HG03442 (cell line): ENCODE data around the gene ERCC6L.
A peak's percentile ranks its signal among the peaks of the same experiment; 100 is the strongest.
"Not testable (repeated sequence)": the region's sequence is repeated elsewhere in the genome, so short reads cannot be mapped to it uniquely, and the experiment has no call there.

ENCODE experiments used
- ATAC-seq: cut with Tn5 transposase; IDR thresholded peaks from one replicate; pipeline ENCODE4 v1.9.1; 2021; ENCODE audit warnings: mild to moderate bottlenecking, moderate library complexity; ENCODE audit not compliant: unreplicated experiment

ERCC6L gene

DNA sequence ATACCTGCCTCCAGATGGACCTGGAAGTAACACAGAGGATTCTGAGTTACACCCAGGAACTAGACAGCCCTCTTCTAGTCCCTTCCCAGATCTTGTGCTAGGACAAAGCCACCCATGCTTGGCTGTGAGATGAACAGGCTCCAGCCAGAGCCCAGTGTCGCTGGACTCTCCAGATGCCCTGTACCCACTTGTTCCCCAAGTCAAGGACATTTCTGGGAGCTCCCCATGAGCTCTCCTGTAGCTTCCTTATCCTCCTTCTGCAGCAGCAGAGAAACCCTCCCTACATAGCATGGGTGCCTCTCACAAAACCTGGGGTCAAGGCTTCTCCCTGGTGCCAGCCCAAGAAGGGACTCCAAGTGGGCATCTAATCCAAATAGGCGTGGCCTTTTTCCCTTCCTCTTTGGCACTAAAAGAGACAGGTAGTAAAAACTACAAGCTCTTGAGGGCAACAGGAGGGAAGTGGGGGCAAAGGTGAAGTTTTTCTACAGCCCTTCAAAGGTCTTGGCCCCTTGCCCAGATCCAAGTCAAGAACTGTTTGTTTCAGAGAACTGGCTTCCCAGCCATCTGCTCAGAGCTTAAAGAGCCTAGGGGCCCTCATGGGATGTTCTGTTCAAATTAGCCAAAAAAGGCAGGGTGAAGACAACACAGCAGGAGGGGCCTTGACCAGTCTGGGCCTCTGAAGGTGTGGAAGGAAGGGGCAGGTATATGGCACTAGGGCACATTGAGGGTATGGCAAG, 8.5 kb upstream of the ERCC6L start:
- ATAC-seq = no peak

DNA sequence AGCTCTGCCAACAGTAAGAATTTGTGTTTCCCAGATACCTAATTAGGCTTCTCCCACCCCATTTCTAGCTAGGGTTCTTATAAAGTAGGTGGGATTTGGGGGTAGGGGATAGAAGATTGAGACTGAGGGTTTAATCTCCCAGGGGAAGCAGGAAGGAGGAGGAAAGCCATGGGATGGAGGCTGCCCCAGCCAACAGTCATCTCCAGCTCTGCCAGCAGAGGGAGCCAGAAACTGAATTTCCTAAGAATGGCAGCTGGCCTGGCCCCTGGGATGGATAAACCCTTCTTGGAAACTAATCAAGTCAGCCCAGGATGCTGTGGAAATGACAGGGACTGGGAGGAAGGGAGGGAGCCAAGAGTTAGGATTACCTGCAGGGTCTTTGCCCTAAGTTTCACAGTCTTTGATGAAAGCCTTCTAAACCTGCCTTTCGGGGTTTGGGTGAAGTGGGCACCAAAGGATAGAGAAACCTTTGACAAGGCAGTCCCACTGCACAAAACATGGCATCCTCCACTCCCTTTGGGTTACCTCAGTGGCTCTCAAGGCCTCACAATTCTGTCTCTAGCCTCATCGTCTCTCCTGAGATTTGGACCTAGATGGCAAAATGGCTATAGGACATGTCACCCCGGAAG, 6.7 kb upstream of the ERCC6L start:
- ATAC-seq = no peak

DNA sequence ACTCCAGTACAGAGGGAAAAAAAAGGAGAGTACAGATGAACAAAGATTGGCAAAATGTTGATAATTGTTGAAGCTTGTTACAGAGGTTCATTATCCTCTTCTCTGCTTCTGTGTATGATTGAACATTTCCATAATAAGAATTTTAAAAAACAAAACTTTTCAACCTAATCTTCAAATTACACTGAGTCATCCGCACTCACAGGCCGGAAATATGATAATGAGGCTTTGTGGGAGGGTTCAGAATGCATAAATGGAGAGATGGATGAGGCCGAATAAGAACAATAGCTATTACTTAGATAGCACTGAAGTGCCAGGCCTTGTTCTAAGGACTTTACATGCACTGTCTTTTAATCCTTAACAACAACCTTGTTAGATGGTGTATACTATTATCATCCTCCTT, 4.6 kb upstream of the ERCC6L start:
- ATAC-seq = no peak

DNA sequence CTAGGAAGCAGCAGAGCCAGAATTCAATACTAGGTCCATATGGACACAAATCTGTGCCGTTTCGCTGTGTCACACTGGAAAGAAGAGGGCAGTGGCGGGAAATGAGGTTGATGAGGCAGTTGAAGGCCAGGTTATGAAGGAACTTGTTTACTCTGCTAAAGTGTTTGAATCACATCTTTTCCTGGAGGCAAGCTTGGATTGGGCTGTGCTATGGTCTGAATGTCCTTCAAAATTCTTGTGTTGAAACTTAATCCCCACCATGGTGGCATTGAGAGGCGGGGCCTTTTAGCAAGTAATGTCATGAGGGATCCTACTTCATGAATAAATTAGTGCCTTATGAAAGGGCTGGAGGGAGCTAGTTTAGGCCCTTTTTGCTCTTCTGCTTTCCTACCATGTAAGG, 2.1 kb upstream of the ERCC6L start:
- no peak for ATAC-seq

DNA sequence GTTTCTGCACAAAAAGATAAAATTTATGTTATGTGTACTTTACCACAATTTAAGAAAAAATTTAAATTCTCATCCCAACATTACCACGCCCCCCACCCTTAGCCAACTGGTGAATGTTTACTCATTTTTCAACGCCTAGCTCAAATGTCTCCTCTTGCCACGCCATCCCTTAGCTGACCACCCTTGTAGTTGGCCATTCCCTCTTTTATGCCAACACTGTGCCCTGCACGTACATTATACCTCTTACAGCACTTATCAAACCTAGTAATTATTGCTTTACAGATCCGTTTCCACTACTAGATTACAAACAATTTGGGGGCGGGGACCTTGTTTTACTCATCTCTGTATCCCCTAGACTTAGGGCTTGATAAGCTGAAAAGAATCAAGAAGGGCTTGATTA, 644 bp downstream of the ERCC6L start:
- no peak for ATAC-seq

DNA sequence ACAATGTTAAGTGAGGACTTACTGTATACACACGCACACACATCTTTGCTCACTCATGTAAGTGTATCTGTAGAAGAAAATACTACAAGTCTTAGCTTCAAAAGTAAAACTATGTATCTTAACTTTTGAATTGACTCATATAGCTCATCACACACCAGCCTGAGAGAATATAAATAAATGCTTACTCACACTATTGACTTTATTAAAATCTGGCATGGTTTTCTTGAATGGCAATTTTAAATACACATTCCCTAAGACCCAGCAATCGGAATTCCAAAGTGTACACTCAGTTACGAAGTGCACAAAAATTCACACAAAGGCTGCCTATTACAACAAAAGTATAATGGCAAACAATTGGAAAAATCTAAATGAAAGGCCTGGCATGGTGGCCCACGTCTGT, 2.0 kb downstream of the ERCC6L start:
- ATAC-seq = no peak

DNA sequence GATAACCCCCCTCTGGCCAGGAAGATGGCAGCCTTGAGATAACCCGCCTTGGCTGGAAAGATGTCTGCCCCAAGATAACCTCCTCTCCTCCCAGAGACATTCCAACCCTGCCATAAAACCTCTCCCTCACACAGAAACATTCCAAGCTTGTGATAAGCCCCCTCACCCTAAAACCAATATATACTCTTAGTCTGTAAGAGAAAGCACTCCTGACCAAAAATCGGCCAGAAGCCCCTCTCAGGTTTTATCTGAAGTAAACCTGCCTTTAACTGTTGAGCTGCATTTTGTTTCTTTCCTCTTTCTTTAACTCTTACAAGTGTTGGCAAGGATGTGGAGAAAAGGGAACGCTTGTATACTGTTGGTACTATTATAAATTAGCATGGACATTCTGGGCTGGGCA, 8.5 kb downstream of the ERCC6L start:
- no peak for ATAC-seq

DNA sequence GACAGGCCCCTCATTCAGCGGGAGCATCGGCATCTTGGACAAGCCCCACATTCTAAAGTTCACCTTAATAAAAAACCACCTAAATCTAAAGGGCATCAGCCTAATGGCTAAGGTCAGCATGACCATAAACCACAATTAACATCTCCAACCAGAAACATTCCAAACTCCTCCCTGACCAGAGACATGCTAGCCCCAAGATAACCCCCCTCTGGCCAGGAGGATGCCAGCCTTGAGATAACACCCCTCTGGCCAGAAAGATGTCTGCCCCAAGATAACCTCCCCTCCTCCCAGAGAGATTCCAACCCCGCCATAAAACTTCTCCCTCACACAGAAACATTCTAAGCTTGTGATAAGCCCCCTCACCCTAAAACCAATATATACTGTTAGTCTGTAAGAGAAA, 18.5 kb downstream of the ERCC6L start:
- ATAC-seq = not testable (repeated sequence)

DNA sequence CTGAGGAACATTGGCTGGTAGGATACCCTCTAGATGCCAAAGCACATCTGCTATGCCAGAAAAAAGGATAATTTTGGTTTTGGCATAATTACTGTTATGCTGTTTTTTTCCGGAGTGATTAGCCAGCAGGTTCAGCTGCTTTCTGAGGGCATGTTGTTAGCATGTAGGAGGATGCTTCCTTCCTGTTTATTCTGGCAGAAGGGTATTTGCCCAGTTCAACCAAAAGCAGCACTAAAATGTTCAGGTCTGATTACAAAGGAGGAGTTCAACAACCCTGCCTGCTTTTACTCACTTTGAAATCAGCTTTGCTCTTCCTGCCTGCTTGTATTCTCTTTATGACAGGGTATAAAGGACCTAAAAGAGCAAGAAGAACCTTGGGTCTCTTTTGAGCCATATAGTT, 21.9 kb downstream of the ERCC6L start:
- ATAC-seq = no peak

DNA sequence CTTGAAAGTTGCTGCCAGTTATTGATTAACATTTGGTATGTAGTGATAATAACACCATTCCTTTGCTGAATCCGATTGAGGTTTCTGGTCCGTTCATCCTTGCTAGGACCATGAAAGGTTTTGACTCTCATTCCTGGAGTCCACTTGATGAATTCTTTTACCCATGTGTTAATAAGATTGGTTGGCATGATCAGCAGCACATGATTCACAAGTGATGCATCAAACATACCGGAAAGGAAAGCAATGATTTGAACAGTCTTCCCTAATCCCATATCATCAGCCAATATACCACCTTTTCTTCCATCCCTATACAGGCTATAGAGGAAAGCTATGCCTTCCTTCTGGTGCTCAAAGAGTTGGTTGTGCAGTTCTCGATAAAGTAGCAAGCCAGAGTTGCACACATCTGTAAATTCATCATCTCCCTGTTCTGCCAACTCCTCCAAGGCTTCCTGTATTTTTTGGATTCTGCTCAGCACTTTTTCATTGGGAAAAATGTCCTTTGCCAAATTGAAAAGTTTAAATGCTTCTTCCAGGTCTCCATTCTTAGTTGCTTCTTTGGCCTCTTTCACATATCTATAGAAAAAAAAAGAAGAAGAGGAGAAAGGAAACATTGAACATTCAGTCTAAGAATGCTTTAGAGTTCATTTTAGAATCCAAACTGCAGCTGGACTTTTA, 30.6 kb downstream of the ERCC6L start:
- ATAC-seq = no peak

DNA sequence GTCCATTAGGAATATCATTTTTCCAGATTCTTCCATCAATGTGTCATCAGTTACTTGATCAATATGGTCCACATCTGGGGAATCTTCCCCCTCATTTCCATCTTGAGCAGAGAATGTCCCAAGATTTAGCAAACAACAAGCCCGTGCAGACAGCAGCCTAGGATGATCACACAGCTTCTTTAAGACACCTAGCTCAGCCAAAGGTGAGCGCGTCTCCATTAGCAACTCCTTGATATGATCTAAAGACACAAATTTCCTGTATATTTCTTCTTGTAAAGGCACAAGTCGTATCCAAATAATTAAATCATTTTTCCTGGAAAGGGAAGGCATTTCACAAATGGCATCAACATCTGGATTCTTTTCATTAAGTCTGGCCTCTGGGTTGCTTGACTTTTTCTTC, 31.5 kb downstream of the ERCC6L start:
- ATAC-seq = no peak

DNA sequence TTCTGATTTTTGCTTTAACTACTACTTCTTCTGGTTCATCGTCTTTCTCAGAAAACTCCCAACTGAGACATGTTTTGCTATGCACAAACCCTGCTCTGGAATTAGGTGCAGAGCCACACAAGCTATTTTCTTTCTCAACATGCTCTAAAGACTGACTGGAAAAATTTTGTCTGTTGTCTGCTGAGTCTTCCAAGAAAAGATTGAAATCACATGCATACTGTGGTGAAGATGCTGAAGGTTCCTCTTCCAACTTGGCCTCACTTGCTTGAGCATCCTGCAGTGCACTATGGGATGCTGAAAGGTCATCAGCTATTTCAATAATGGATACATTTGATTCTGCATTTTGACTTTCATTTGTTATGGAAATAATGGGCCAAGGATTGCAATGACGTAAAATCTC, 33.1 kb downstream of the ERCC6L start:
- ATAC-seq = no peak

DNA sequence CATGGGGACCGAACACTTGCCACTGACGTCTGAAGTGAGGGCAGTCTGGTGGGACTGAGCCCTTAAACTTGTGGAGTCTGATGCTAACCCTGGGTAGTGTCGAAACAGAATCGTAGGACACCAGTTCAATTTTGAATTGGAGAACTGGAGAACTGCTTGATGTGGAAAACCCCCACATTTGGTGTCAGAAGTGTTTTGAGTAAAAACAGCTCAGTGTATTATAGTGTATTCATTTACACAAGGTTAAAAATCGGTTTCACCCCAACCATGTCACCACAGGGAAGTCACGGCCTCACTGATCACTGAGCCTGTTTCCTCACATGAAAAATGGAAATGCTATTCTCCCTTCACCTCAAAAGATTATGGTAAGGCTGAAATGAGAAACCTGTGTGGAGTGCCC, 35.4 kb downstream of the ERCC6L start:
- no peak for ATAC-seq

DNA sequence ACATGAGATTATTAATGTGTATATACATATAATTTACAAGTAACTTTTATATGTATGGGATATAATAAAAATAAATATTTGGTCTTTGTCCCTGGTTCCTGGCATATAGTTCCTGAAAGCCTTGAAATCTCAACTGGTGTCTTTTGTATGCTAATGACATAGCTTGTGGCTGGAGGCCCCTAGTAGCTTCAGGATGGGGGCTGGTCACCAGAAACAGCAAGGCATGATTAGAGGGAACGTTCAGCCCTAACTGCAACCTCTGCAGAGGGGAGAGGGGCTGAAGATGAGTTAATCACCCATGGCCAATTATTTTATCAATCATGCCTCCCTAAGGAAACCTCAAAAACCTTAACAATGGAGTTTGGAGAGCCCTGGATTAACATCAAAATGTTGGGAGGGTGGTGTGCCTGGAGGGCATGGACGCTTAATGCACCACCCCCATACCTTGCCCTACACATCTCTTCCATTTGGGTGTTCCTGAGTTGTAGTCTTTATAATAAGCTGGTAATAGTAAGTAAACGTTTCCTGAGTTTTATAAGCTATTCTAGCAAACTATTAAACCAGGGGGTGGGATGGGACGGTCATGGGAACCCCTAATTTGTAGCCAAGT, 35.9 kb downstream of the ERCC6L start:
- no peak for ATAC-seq

DNA sequence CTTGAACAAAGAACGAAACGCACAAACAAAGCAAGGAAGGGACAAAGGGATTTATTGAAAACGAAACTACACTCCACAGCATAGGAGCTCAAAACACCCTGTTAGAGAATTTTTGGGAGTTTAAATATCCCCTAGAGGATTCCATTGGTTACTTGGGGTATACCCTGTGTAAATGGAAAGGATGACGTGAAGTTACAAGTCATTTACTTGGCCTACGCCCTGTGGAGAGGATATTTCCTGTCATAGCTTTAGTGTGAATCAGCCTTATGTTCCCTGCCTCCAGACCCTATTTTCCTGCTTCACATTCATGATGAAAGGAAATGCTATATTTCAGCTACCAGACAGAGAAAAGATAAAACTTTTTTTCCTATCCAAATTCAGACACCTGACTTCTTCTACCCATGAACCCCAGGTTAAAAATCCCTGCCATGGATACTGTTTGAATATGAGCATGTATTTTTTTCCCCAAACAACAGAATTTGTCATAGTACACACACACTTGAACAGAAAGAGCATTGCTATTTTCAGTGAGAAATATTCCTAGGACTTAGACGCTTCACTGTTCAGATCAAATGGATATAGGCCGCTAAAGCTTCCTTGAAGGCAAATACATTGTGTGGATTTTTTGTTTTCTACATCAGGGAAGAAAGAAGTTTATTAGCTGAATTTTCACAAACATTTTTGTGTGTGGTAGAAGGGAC, 36.8 kb downstream of the ERCC6L start:
- no peak for ATAC-seq

DNA sequence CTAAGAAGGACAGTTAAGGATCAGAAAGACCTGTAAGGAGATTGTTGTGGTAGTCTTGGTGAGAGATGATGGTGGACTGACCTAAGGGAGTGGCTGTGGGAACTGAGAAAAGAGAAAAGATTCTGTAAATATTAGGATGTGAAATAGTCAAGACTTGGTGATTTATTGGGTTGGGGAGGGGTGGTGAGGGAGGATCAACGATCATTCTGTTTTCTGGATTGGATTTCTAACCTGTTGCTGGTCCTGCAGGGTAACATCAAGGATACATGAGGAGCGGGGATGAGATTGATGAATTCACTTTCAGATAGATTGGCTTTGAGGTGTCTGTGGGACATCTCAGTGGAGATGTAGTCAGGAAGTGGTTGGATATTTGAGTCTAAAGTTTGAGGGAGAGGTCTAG, 55.9 kb downstream of the ERCC6L start:
- no peak for ATAC-seq

DNA sequence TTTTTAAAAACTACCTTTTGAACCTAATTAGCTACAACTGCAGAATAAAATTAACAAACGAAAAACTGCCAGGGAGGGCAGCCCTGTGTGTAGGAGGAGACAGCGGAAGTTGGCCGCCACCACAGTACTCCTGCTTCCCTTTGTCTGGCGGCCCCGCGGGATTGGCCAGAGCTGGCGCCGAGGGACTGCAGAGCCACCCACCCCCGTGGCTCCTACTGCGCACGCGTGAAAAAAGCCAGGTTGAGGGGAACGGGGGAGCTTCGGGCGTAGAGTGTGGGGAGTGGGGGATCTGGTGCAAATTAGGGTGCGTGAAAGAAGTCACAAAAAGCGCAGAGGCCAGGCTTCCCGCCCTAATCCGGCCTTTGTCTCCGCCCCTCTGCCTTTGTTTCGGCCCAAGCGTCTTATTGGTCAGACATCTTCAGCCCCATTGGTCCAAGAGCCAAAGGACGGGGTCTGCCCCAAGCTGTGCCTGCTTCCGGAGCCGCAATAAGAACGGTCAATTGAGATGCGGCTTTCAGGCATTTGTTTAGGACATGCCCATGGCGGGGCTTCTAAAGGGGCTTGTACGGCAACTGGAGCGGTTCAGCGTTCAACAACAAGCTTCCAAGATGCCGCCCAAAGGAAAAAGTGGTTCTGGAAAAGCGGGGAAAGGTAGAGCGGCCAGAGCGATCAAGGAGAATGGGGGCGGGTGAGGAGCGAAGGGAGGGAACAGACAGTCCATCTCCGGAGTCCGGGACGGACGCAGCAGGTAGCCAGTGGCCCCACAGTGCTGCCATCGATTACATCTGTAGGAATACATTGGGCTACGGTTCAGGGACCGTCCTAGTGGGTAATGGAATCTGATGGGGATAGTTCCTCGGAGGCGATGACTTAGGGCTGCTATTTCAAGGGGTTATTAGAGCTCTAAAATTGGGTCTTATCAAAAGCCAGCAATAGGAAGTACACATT, 57.4 kb downstream of the ERCC6L start, which contains the start of gene PIN4:
TSS of gene PIN4 (plus strand) at position 580 of the 948 bp plus-strand sequence. CDS start at position 609, 29 bp downstream.
- ATAC-seq = peak; percentile 95

DNA sequence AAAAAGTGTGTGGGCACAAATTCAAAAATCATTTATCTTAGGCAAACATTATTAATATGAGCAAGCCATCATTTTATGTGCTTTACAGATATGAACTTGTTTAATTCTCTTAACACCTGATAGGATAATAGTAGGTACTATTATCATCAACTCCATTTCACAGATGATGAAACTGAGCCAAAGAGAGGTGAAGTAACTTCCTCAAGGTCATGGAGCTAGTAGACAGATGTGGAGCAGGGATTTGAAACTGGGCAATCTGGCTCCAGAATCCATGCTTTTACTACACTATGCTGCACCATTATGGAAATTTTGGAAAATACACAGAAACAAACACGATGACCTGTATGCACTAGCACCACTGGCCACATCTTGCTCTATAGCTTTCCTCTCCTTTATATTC, 58.3 kb downstream of the ERCC6L start:
- ATAC-seq = no peak

DNA sequence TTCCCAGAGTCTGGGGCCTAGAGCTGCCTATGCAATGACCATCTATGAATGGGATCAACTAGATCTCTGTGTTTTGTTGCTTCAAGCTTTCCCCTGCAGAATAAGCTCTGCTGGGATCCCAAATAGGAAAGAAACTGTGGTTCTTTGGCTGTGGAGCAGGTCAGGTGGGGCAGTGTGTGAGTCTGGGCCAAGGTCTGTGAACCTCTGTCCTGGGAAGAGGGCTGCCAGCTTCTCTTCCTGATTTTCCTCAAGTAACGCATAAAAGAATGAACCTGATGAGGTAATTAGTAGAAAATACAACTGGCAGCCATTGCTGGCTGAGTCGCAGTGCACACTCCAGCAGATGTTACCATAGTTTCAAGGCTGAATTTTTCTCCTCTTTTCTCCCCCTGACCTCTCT, 61.8 kb downstream of the ERCC6L start:
- no peak for ATAC-seq

DNA sequence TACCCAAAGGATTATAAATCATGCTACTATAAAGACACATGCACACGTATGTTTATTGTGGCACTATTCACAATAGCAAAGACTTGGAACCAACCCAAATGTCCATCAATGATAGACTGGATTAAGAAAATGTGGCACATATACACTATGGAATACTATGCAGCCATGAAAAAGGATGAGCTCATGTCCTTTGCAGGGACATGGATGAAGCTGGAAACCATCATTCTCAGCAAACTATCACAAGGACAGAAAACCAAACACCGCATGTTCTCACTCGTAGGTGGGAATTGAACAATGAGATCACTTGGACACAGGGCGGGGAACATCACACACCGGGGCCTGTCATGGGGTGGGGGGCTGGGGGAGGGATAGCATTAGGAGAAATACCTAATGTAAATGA, 62.5 kb downstream of the ERCC6L start:
- not testable (repeated sequence) for ATAC-seq
